K562 (cell line): Measurements from ENCODE around the gene CDK14. TPM values are rescaled to one million over a fixed set of nuclear protein-coding genes. Genes with fewer than 3 reads are reported as not detected.

ENCODE experiments used
- ATAC-seq: fragments of 200-7000 bp; cut with Tn5 transposase; 3 replicates; pipeline ENCODE4 v1.9.1; 2020; ENCODE audit warnings: moderate library complexity
- BruUV-seq: library from RNA; stranded (reverse); fragments of 400-500 nt; replicated peaks from 2 replicates; lab custom pipeline; 2021; lab: Mats Ljungman, UMichigan
- CTCF ChIA-PET: fragments of 300-600 bp; formaldehyde crosslinking; extraction: SDS; loops from one replicate; lab custom pipeline; 2021; ENCODE audit warnings: low intra/inter-chr PET ratio; lab: Yijun Ruan, JAX
- POLR2A ChIA-PET: fragments of 300-600, 350-650 bp; sonication (Branson Sonifier 250); formaldehyde crosslinking; extraction: SDS; loops from one replicate; lab custom pipeline; 2021; ENCODE audit warnings: antibody characterized with exemption, inconsistent platforms; lab: Yijun Ruan, JAX
- DNase-seq, 4 experiments: peaks; one replicate each; pipeline versions ENCODE4 v3.0.0 to v3.0.0-alpha.2; 2011 to 2018; ENCODE audit warnings: low spot score in 3 of 4, mixed read lengths in 3 of 4; ENCODE audit errors: extremely low read depth in 1 of 4
- FAIRE-seq: peaks from 2 replicates; lab custom pipeline; 2011; peaks lifted over from hg19 to GRCh38; lab: Jason Lieb, UNC
- H2AFZ ChIP-seq: 2 replicates; pipeline ENCODE4 v1.6.0; 2011; ENCODE audit warnings: low read depth, low read length, control low read depth, inconsistent platforms
- H3K27ac ChIP-seq: fragments of 200-600 bp; 3 replicates; pipeline ENCODE4 v1.8.0; 2011; ENCODE audit warnings: low read depth, mild to moderate bottlenecking, control low read depth, inconsistent platforms, low read length, moderate library complexity, mixed read lengths; ENCODE audit errors: extremely low read depth
- H3K27me3 ChIP-seq, 2 experiments: fragments of 300-600 bp in 1 of 2; 2 replicates in 1 of 2; 3 replicates in 1 of 2; pipeline versions ENCODE4 v1.6.0 to v1.8.0; 2011; ENCODE audit warnings: inconsistent platforms in 2 of 2, low read length in 2 of 2, mild to moderate bottlenecking in 1 of 2, mixed read lengths in 1 of 2, moderate library complexity in 1 of 2; ENCODE audit not compliant: control insufficient read depth in 2 of 2, insufficient read depth in 2 of 2
- H3K36me3 ChIP-seq: fragments of 300-600 bp; 3 replicates; pipeline ENCODE4 v1.8.0; 2011; ENCODE audit warnings: mild to moderate bottlenecking, low read length, inconsistent platforms; ENCODE audit not compliant: control insufficient read depth, insufficient read depth
- H3K4me1 ChIP-seq, 2 experiments: fragments of 200-600 bp in 1 of 2; replicated peaks in 1 of 2; 2 replicates in 1 of 2; 3 replicates in 1 of 2; pipeline versions ENCODE4 v1.5.1 to v1.8.0; 2011; ENCODE audit warnings: inconsistent platforms in 2 of 2, low read length in 2 of 2, mild to moderate bottlenecking in 1 of 2, mixed read lengths in 1 of 2, moderate library complexity in 1 of 2; ENCODE audit not compliant: control insufficient read depth in 2 of 2, insufficient read depth in 2 of 2
- H3K4me2 ChIP-seq: 2 replicates; pipeline ENCODE4 v1.6.1; 2011; ENCODE audit warnings: low read length, control low read depth, inconsistent platforms, mixed read lengths; ENCODE audit not compliant: insufficient read depth
- H3K4me3 ChIP-seq: fragments of 200-600 bp; sonication (generic), shearing (Covaris generic); 2 replicates; pipeline ENCODE4 v1.5.1; 2016; ENCODE audit warnings: control low read depth, inconsistent platforms
- H3K79me2 ChIP-seq: fragments of 200-600 bp; 3 replicates; pipeline ENCODE4 v1.8.0; 2011; ENCODE audit warnings: low read length, inconsistent platforms; ENCODE audit not compliant: control insufficient read depth, insufficient read depth
- H3K9ac ChIP-seq, 2 experiments: 2 replicates each; pipeline versions ENCODE4 v1.6.0 to v1.6.1; 2011; ENCODE audit warnings: low read depth in 2 of 2, low read length in 2 of 2, control low read depth in 1 of 2, inconsistent platforms in 1 of 2, mild to moderate bottlenecking in 1 of 2, mixed read lengths in 1 of 2; ENCODE audit not compliant: insufficient read depth in 1 of 2
- H3K9me1 ChIP-seq: one replicate; pipeline ENCODE4 v1.6.0; 2011; ENCODE audit warnings: inconsistent platforms, mild to moderate bottlenecking, low read length, moderate library complexity; ENCODE audit not compliant: control insufficient read depth, insufficient read depth
- H3K9me3 ChIP-seq: replicated peaks from 2 replicates; pipeline ENCODE4 v1.5.1; 2011; ENCODE audit warnings: low read depth, low read length, inconsistent platforms; ENCODE audit not compliant: control insufficient read depth, insufficient read depth
- H4K20me1 ChIP-seq: replicated peaks from 2 replicates; pipeline ENCODE4 v1.6.1; 2011; ENCODE audit warnings: low read length, inconsistent platforms, mixed read lengths; ENCODE audit not compliant: control insufficient read depth, insufficient read depth
- BRCA1 ChIP-seq, 2 experiments: fragments of 450-650 bp in 1 of 2; sonication (generic) in 1 of 2; formaldehyde crosslinking in 1 of 2; IDR thresholded peaks; 2 replicates each; pipeline versions ENCODE4 v1.5.0 to v1.6.1; 2017 to 2020; ENCODE audit warnings: mild to moderate bottlenecking in 1 of 2, missing genetic modification reagents in 1 of 2
- CC2D1A ChIP-seq: fragments of 450-650 bp; IDR thresholded peaks from 2 replicates; pipeline ENCODE4 v1.6.1; 2017; ENCODE audit warnings: mild to moderate bottlenecking
- KLF10 ChIP-seq: fragments of 250-450 bp; sonication (Bioruptor Pico); IDR thresholded peaks from 2 replicates; pipeline ENCODE4 v1.6.1; 2021; ENCODE audit warnings: matching md5 sums
- LCOR ChIP-seq: sonication (generic); formaldehyde crosslinking; IDR thresholded peaks from 2 replicates; pipeline ENCODE4 v1.8.0; 2022; ENCODE audit warnings: mild to moderate bottlenecking, missing genetic modification reagents
- MEIS2 ChIP-seq: fragments of 450-650 bp; IDR thresholded peaks from 2 replicates; pipeline ENCODE4 v1.6.1; 2014; ENCODE audit warnings: mild to moderate bottlenecking; ENCODE audit not compliant: partially characterized antibody
- NR1H2 ChIP-seq: sonication (generic); formaldehyde crosslinking; IDR thresholded peaks from 2 replicates; pipeline ENCODE4 v1.4.0; 2020; ENCODE audit warnings: mild to moderate bottlenecking, missing genetic modification reagents
- RBBP5 ChIP-seq: fragments of 200-600 bp; sonication (generic); IDR thresholded peaks from 2 replicates; pipeline ENCODE4 v1.6.1; 2012; ENCODE audit warnings: borderline replicate concordance, mild to moderate bottlenecking, low read length, control low read depth, inconsistent platforms; ENCODE audit not compliant: insufficient read depth, poor library complexity, severe bottlenecking
- SMAD3 ChIP-seq: fragments of 450-650 bp; formaldehyde crosslinking; conservative IDR thresholded peaks from 2 replicates; pipeline ENCODE4 v1.4.0; 2020; ENCODE audit warnings: mild to moderate bottlenecking
- STAT5B ChIP-seq: fragments of 250-450 bp; sonication (Bioruptor Pico); IDR thresholded peaks from 2 replicates; pipeline ENCODE4 v1.8.0; 2021; ENCODE audit warnings: mild to moderate bottlenecking, inconsistent platforms
- ZBTB7A ChIP-seq: IDR thresholded peaks from 2 replicates; pipeline ENCODE4 v1.6.1; 2011; ENCODE audit warnings: low read depth, mild to moderate bottlenecking, low read length, moderate library complexity, borderline replicate concordance; ENCODE audit not compliant: control insufficient read depth
- ZNF133 ChIP-seq: fragments of 250-450 bp; sonication (Bioruptor Pico); IDR thresholded peaks from 2 replicates; pipeline ENCODE4 v1.4.0; 2020; ENCODE audit warnings: mild to moderate bottlenecking
- ZNF830 ChIP-seq: fragments of 250-450 bp; sonication (Bioruptor Pico); IDR thresholded peaks from 2 replicates; pipeline ENCODE4 v1.5.0; 2021; ENCODE audit warnings: mild to moderate bottlenecking
- WGBS: fragments of 100-300 bp; shearing (Covaris generic); methylation state at CpG from one replicate; pipeline ENCODE4 v1.1.6; 2016; ENCODE audit warnings: low coverage, mixed read lengths; ENCODE audit not compliant: insufficient coverage; ENCODE audit errors: missing lambda C conversion rate; 5-methylcytosine and 5-hydroxymethylcytosine counted together
- in situ Hi-C: fragments of 300-500 bp; cut with MboI; formaldehyde crosslinking; loops from 4 replicates; pipeline ENCODE4 v1.15.0; 2018; ENCODE audit warnings: inconsistent platforms, mixed read lengths
- intact Hi-C: fragments of 100-400 bp; cut with micrococcal nuclease; formaldehyde crosslinking; loops from 2 replicates; pipeline ENCODE4 v1.14.2; 2022
- polyA plus RNA-seq, 8 experiments: library from polyadenylated mRNA; depleted of rRNA in 4 of 8; stranded (reverse) in 5 of 8; unstranded in 3 of 8; fragments of >200 nt; fragmentation: Nextera tagmentation in 2 of 8; fragmentation: Illumina TruSeq in 1 of 8; extraction: Ambion mirVana in 2 of 8; extraction: Trizol in 1 of 8; gene quantifications; 2 replicates each; pipeline versions ENCODE4 v1.2.1 to v1.2.3, GENCODE V29; 2011 to 2014; ENCODE audit warnings: inconsistent platforms in 1 of 8, missing spikeins in 1 of 8
- total RNA-seq, 7 experiments: library from RNA; depleted of rRNA in 6 of 7; stranded (reverse); fragments of >200 nt in 6 of 7; fragmentation: Illumina TruSeq in 2 of 7; extraction: Trizol in 2 of 7; gene quantifications; 2 replicates each; pipeline versions ENCODE4 v1.2.1 to v1.2.3, GENCODE V29; 2011 to 2021; ENCODE audit warnings: low replicate concordance in 1 of 7
- TF ChIP-seq, protein P1 (sequence below): sonication (generic); formaldehyde crosslinking; IDR thresholded peaks from 2 replicates; pipeline ENCODE4 v1.9.0; 2022; ENCODE audit warnings: mild to moderate bottlenecking, missing genetic modification reagents
- TF ChIP-seq, protein P2 (sequence below): fragments of 200-400 bp; formaldehyde crosslinking; IDR thresholded peaks from 2 replicates; pipeline ENCODE4 v1.6.1; 2017; ENCODE audit warnings: mild to moderate bottlenecking, low read depth, low read length, moderate library complexity
- TF ChIP-seq, protein P3 (sequence below): fragments of 450-650 bp; IDR thresholded peaks from 2 replicates; pipeline ENCODE4 v1.6.1; 2017; ENCODE audit warnings: antibody characterized with exemption
- TF ChIP-seq, protein P4 (sequence below): fragments of 450-650 bp; formaldehyde crosslinking; IDR thresholded peaks from 2 replicates; pipeline ENCODE4 v1.4.0; 2020; ENCODE audit warnings: mild to moderate bottlenecking
- TF ChIP-seq, protein P5 (sequence below): fragments of 250-450 bp; sonication (Bioruptor Pico); IDR thresholded peaks from 2 replicates; pipeline ENCODE4 v1.4.0; 2020; ENCODE audit warnings: mild to moderate bottlenecking

CDK14 gene
- total and polyA plus RNA-seq, 9 of the 15 experiments (the other 6 are each of a cell fraction or from before 2014, with no cell fraction given): 0.03 to 0.91 (median 0.16) TPM

DNA sequence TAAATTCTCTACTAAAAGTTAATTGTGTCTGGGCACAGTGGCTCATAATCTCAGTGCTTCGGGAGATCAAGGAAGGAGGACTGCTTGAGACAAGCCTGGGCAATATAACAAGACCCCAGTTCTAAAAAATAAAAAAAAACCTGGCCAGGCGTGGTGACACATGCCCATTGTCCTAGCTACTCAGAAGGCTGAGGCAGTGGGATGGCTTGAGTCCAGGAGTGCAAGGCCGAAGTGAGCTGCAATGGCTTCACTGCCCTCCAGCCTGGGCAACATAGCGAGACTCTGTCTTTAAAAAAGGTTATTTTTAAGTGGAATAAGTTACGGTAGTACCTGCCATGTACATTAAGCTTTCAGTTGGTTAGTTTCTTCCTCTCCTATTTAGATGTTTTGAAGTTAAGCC lies 28.9 kb downstream of the CDK14 start:
- in situ Hi-C loops: no loop called here
- BruUV-seq: no TSS peak
- POLR2A ChIA-PET: no interaction called here

More for the DNA sequence above, 28.9 kb downstream of the CDK14 start:
- H3K9ac ChIP-seq: no peak overlapping the region
- H2AFZ ChIP-seq: no peak overlapping the region
- H3K36me3 ChIP-seq: no peaks in the 10 kb centered on the region
- FAIRE-seq: no peak
- no peaks in the 10 kb centered on the region for H4K20me1 ChIP-seq
- TF ChIP-seq NR1H2 (CRISPR knock-in tag) (no peak), CC2D1A (no peak), MEIS2 (no peak), LCOR (CRISPR knock-in tag) (no peak), KLF10 (CRISPR knock-in tag) (no peak), ZNF830 (CRISPR knock-in tag) (no peak), BRCA1 (IDR thresholded peaks at IDR 0.05) (no peak), BRCA1 (CRISPR knock-in tag; IDR thresholded peaks at IDR 0.05) (no peak), SMAD3 (CRISPR knock-in tag) (no peak), ZBTB7A (no peak), STAT5B (no peak), ZNF133 (no peak), RBBP5 (no peak)
- TF ChIP-seq, protein P1, sequence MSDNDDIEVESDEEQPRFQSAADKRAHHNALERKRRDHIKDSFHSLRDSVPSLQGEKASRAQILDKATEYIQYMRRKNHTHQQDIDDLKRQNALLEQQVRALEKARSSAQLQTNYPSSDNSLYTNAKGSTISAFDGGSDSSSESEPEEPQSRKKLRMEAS (CRISPR knock-in tag): no peak
- TF ChIP-seq, protein P2, sequence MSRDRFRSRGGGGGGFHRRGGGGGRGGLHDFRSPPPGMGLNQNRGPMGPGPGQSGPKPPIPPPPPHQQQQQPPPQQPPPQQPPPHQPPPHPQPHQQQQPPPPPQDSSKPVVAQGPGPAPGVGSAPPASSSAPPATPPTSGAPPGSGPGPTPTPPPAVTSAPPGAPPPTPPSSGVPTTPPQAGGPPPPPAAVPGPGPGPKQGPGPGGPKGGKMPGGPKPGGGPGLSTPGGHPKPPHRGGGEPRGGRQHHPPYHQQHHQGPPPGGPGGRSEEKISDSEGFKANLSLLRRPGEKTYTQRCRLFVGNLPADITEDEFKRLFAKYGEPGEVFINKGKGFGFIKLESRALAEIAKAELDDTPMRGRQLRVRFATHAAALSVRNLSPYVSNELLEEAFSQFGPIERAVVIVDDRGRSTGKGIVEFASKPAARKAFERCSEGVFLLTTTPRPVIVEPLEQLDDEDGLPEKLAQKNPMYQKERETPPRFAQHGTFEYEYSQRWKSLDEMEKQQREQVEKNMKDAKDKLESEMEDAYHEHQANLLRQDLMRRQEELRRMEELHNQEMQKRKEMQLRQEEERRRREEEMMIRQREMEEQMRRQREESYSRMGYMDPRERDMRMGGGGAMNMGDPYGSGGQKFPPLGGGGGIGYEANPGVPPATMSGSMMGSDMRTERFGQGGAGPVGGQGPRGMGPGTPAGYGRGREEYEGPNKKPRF: no peak
- TF ChIP-seq, protein P3, sequence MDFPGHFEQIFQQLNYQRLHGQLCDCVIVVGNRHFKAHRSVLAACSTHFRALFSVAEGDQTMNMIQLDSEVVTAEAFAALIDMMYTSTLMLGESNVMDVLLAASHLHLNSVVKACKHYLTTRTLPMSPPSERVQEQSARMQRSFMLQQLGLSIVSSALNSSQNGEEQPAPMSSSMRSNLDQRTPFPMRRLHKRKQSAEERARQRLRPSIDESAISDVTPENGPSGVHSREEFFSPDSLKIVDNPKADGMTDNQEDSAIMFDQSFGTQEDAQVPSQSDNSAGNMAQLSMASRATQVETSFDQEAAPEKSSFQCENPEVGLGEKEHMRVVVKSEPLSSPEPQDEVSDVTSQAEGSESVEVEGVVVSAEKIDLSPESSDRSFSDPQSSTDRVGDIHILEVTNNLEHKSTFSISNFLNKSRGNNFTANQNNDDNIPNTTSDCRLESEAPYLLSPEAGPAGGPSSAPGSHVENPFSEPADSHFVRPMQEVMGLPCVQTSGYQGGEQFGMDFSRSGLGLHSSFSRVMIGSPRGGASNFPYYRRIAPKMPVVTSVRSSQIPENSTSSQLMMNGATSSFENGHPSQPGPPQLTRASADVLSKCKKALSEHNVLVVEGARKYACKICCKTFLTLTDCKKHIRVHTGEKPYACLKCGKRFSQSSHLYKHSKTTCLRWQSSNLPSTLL: no peak
- TF ChIP-seq, protein P4, sequence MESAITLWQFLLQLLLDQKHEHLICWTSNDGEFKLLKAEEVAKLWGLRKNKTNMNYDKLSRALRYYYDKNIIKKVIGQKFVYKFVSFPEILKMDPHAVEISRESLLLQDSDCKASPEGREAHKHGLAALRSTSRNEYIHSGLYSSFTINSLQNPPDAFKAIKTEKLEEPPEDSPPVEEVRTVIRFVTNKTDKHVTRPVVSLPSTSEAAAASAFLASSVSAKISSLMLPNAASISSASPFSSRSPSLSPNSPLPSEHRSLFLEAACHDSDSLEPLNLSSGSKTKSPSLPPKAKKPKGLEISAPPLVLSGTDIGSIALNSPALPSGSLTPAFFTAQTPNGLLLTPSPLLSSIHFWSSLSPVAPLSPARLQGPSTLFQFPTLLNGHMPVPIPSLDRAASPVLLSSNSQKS (CRISPR knock-in tag): no peak
- TF ChIP-seq, protein P5, sequence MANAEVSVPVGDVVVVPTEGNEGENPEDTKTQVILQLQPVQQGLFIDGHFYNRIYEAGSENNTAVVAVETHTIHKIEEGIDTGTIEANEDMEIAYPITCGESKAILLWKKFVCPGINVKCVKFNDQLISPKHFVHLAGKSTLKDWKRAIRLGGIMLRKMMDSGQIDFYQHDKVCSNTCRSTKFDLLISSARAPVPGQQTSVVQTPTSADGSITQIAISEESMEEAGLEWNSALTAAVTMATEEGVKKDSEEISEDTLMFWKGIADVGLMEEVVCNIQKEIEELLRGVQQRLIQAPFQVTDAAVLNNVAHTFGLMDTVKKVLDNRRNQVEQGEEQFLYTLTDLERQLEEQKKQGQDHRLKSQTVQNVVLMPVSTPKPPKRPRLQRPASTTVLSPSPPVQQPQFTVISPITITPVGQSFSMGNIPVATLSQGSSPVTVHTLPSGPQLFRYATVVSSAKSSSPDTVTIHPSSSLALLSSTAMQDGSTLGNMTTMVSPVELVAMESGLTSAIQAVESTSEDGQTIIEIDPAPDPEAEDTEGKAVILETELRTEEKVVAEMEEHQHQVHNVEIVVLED (CRISPR knock-in tag): no peak
- TF ChIP-seq, all 486 proteins: peak for 0
- H3K4me1 ChIP-seq: no peaks in the 10 kb centered on the region
- H3K4me2 ChIP-seq: no peak overlapping the region
- H3K9me3 ChIP-seq: no peaks in the 10 kb centered on the region
- CTCF ChIA-PET: no interaction called here
- H3K9me1 ChIP-seq: no peaks in the 10 kb centered on the region
- 2% methylated on average over 5 of the region's 5 CpGs for WGBS
- H3K79me2 ChIP-seq: no peaks in the 10 kb centered on the region
- ATAC-seq (no peak), DNase-seq (no peak)
- H3K27me3 ChIP-seq: no peaks in the 10 kb centered on the region
- no peak overlapping the region for H3K27ac ChIP-seq
- intact Hi-C loops: loop anchor here (5.0 kb wide), 1 partner anchor 168 kb away; no protein-coding TSS in a partner anchor
- no peak overlapping the region for H3K4me3 ChIP-seq
